Colonic mucosa (tissue), 4 donors: ENCODE measurements around the gene ATXN1. TPM values are rescaled to one million over a fixed set of nuclear protein-coding genes. Genes with fewer than 3 reads are reported as not detected.

Experiments used
- DNase-seq: peaks from one replicate; pipeline ENCODE4 v3.0.0-alpha.2; 2020
- H3K27ac ChIP-seq: fragments of 200-600 bp; one replicate; pipeline ENCODE4 v1.8.0; 2021
- H3K27me3 ChIP-seq: fragments of 200-600 bp; one replicate; pipeline ENCODE4 v1.8.0; 2021
- H3K36me3 ChIP-seq: fragments of 200-600 bp; one replicate; pipeline ENCODE4 v1.8.0; 2021
- H3K4me1 ChIP-seq: fragments of 200-600 bp; one replicate; pipeline ENCODE4 v1.8.0; 2021; ENCODE audit warnings: mild to moderate bottlenecking
- H3K4me3 ChIP-seq: fragments of 200-600 bp; one replicate; pipeline ENCODE4 v1.8.0; 2021
- H3K9ac ChIP-seq, 2 donors: one replicate each; pipeline ENCODE4 v1.7.0; 2013; ENCODE audit warnings: control low read depth in 2 of 2, low read depth in 2 of 2, low read length in 2 of 2
- H3K9me3 ChIP-seq: fragments of 200-600 bp; one replicate; pipeline ENCODE4 v1.8.0; 2021
- intact Hi-C: fragments of 100-400 bp; cut with DNase I; formaldehyde crosslinking; loops from one replicate; pipeline ENCODE4 v1.14.1; 2022
- total RNA-seq, 2 donors: library from RNA; stranded (reverse); fragmentation: NEBNext Ultra II Directional in 1 of 2; extraction: Animal tissue kit (Norgen Biotek cat#: 25700) in 1 of 2; gene quantifications; one replicate each; pipeline ENCODE4 v1.2.1, GENCODE V29; 2021
- TF ChIP-seq, protein P1 (sequence below): fragments of 200-600 bp; IDR thresholded peaks from one replicate; pipeline ENCODE4 v1.8.0; 2022; ENCODE audit warnings: antibody characterized with exemption, mild to moderate bottlenecking
- donor health status: healthy.
- donor health status: DM: no; HTN: no; CAD: no.
- donor health status: DM: no; HTN: no; CAD: no.

Gene ATXN1
- total RNA-seq, 2 donors from 2014 or later = 24.5 to 41.9 TPM

DNA sequence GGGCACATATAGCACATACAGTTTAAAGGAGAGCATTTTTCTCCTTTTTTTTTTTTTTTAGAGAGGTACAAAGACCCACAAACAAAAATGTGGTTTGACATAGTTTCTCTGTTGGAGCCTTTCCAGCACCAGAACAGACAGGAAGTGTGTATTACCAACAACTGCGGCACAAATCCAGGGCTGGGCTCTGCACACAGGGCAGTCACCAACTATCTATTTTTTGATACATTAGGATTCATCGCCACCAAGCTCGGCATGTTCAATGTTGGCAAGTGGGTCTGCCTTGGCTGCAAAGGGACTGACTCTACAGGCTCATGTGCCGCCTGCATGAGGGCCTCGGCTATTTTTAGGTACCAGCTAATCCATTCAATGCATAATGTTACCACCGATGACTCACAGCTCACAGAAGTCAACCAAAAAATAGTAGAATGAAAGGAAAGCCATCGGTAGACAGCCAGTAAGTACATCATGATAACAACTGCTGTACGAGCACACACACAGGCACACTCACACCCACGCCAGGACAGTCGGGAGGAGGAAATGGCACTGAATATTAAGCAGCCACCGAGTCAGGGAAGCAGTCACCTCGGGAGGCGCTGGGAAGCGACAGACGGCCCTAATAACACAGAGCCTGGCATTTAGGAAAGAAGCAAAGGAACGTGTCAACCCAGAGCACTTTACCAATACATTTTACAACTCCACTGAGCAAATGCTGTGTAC lies 441.3 kb downstream of the ATXN1 start:
- intact Hi-C loops = loop anchor here (10.0 kb wide), 1 partner anchor 195 kb away; no protein-coding TSS in a partner anchor
- peak; percentile 40 for DNase-seq
- H3K4me3 ChIP-seq = no peak overlapping the region

DNA sequence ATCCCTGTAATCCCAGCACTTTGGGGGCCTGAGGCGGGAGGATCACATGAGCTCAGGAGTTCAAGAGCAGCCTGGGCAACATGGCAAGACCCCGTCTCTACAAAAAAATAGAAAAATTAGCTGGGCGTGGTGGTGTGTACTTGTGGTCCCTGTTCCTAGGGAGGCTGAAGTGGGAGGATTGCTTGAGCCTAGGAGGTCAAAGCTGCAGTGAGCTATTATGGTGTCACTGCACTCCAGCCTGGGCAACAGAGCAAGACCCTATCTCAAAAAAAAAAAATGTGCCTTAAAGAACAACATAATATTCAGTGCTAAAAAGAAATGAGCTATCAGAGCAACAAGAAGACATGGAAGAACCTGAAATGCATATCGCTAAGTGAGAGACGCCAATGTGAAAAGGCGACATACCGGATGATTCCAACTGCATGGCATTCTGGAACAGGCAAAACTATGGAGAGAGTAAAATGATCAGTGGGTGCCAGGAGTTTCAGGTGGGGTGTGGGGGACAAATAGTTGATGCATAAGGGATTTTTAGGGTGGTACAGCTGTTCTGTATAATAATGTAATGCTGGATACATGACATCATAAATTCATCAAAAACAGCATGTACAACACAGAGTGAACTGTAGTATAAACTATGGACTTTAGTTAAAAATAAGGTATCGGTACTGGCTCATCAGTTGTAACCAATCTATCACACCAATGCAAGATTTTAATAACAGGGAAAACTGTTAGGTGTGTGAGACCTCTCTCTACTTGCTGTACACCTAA lies 442.1 kb downstream of the ATXN1 start:
- intact Hi-C loops = no loop called here
- Histone ChIP-seq H3K9me3 (no peaks in the 10 kb centered on the region), H3K4me1 (peaks cover 4% of the 10 kb centered on the region), H3K27ac (no peak overlapping the region), H3K9ac (no peak overlapping the region), H3K36me3 (no peaks in the 10 kb centered on the region), H3K27me3 (no peaks in the 10 kb centered on the region), H3K4me3 (no peak overlapping the region)
- TF ChIP-seq, protein P1, sequence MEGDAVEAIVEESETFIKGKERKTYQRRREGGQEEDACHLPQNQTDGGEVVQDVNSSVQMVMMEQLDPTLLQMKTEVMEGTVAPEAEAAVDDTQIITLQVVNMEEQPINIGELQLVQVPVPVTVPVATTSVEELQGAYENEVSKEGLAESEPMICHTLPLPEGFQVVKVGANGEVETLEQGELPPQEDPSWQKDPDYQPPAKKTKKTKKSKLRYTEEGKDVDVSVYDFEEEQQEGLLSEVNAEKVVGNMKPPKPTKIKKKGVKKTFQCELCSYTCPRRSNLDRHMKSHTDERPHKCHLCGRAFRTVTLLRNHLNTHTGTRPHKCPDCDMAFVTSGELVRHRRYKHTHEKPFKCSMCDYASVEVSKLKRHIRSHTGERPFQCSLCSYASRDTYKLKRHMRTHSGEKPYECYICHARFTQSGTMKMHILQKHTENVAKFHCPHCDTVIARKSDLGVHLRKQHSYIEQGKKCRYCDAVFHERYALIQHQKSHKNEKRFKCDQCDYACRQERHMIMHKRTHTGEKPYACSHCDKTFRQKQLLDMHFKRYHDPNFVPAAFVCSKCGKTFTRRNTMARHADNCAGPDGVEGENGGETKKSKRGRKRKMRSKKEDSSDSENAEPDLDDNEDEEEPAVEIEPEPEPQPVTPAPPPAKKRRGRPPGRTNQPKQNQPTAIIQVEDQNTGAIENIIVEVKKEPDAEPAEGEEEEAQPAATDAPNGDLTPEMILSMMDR = no peak
- DNase-seq = no peak

More for the DNA sequence above, 441.3 kb downstream of the ATXN1 start:
- Histone ChIP-seq H3K9ac (peak overlapping the region in 1 of 2 donors; percentile 41), H3K9me3 (no peaks in the 10 kb centered on the region), H3K36me3 (no peaks in the 10 kb centered on the region), H3K27ac (peak overlapping the region; percentile 66), H3K27me3 (no peaks in the 10 kb centered on the region), H3K4me1 (peaks cover 4% of the 10 kb centered on the region)
- TF ChIP-seq, protein P1 = no peak

DNA sequence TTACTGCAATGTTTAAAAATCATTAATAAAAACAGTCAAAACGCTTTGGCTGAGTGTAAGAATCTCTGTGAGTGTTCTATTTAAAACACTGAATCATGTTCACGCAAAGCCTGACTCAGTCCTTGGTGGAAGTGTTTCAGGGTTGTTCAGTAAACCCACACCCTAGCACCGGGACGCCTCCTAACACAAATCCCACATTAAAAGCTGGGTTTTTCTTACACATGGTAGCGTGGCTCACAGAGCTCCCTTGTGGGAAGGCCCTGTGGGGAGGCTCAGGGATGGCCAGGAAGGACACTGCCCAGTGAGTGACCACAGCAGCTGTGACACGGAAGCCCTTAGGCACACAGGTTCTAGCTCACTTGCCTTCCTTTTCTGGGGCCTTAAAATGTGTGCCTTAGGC lies 442.7 kb downstream of the ATXN1 start:
- Histone ChIP-seq H3K4me3 (no peak overlapping the region), H3K4me1 (peaks cover 4% of the 10 kb centered on the region), H3K27me3 (no peaks in the 10 kb centered on the region), H3K9me3 (no peaks in the 10 kb centered on the region), H3K9ac (no peak overlapping the region), H3K36me3 (no peaks in the 10 kb centered on the region), H3K27ac (no peak overlapping the region)
- intact Hi-C loops = no loop called here
- DNase-seq = no peak
- TF ChIP-seq, protein P1 = no peak

DNA sequence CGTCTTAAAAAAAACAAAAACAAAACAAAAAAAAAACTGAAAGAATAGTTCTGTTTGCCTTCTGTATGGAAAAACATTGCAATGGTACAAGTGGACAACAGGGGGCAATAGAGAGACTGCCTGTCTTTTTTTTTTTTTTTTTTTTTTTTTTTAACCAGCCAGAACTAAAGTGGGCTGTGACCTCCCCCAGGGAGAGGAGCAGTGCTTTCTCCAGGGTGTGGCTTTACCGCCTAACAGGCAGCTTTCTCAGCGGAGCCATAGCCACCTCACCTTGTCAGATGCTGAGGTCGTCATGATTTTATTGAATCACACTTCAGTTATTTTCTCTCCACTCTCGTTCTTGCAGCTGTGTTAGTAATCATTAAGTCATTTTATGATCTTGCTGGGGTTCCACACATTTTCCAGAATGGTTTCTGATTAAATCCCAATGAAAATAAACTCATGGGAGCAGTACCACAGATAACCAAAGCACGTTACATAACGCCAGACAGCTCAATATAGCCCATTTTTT lies 444.5 kb downstream of the ATXN1 start:
- TF ChIP-seq, protein P1 = peak; percentile 87
- H3K9ac ChIP-seq = no peak overlapping the region
- peaks cover 4% of the 10 kb centered on the region for H3K4me1 ChIP-seq
- intact Hi-C loops = no loop called here
- DNase-seq = no peak
- no peak overlapping the region for H3K27ac ChIP-seq
- no peak overlapping the region for H3K4me3 ChIP-seq
- H3K27me3 ChIP-seq = no peaks in the 10 kb centered on the region
- no peaks in the 10 kb centered on the region for H3K9me3 ChIP-seq
- H3K36me3 ChIP-seq = no peaks in the 10 kb centered on the region

DNA sequence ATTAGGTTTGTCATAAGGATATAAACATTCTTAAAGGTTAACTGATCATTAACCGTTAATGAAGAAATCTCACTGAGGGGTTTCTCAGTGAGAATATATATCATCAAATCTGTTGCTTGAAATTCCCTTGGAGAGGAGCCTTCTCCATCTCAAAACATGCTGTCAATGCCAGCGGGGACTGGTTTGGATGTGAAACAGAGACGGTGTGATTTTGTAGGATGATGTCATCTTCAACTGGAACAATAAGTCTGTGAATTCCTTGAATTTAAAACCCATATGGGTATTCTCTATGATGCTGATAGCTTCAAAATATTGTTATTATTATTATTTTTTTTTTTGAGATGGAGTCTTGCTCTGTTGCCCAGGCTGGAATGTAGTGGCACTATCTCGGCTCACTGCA lies 447.0 kb downstream of the ATXN1 start:
- no peaks in the 10 kb centered on the region for H3K36me3 ChIP-seq
- intact Hi-C loops = no loop called here
- H3K9me3 ChIP-seq = no peaks in the 10 kb centered on the region
- H3K27me3 ChIP-seq = no peaks in the 10 kb centered on the region
- H3K4me1 ChIP-seq = no peaks in the 10 kb centered on the region
- no peak for DNase-seq
- TF ChIP-seq, protein P1 = no peak
- no peak overlapping the region for H3K4me3 ChIP-seq
- no peak overlapping the region for H3K27ac ChIP-seq
- no peak overlapping the region for H3K9ac ChIP-seq
